Upper lobe of left lung (tissue), 4 donors: ENCODE data around the gene VAV1.

Source experiments
- CTCF ChIP-seq, 6 experiments: fragments of 450-650 bp in 4 of 6; fragments of 200-600 bp in 2 of 6; sonication (generic) in 2 of 6; IDR thresholded peaks; one replicate each; pipeline ENCODE4 v1.5.1; 2016 to 2019; ENCODE audit warnings: antibody characterized with exemption in 6 of 6
- POLR2A ChIP-seq, 4 donors: fragments of 450-650 bp; IDR thresholded peaks; one replicate each; pipeline ENCODE4 v1.5.1; 2016 to 2017; ENCODE audit warnings: antibody characterized with exemption in 4 of 4, mild to moderate bottlenecking in 2 of 4
- POLR2AphosphoS5 ChIP-seq, 2 donors: sonication (generic); formaldehyde crosslinking; IDR thresholded peaks; one replicate each; pipeline ENCODE4 v1.5.1; 2017; ENCODE audit warnings: antibody characterized with exemption in 2 of 2

GRCh38 chr19:6732803-6733337 lies 39.6 kb upstream of the VAV1 start:
- no peak for TF ChIP-seq POLR2AphosphoS5 (IDR thresholded peaks at IDR 0.05)
- no peak for TF ChIP-seq POLR2A (IDR thresholded peaks at IDR 0.05)
- TF ChIP-seq CTCF (IDR thresholded peaks at IDR 0.05): no peak
